ENCODE measurements around the gene GYPA. TPM values are rescaled to one million over a fixed set of nuclear protein-coding genes. Genes with fewer than 3 reads are reported as not detected.

The GYPA gene
- total RNA-seq, 1 experiment from 2014 or later, result not detected

Other genes with a start within 250 kb of the GYPA start
- not detected in 2 replicates for gene GYPE, start 235.2 kb downstream of the GYPA start, total RNA-seq (2021)
- gene GYPB, start 121.3 kb downstream of the GYPA start, total RNA-seq (2021), result not detected in 2 replicates